HG03135 (cell line): ENCODE measurements around the gene OR2C1.

ENCODE experiments used
- ATAC-seq: cut with Tn5 transposase; IDR thresholded peaks from one replicate; pipeline ENCODE4 v1.9.1; 2021; ENCODE audit warnings: mild to moderate bottlenecking, moderate library complexity; ENCODE audit not compliant: unreplicated experiment

Gene OR2C1

GRCh38 chr16:3389663-3390338 is 34.1 kb downstream of the OR2C1 start:
- no peak for ATAC-seq

DNA sequence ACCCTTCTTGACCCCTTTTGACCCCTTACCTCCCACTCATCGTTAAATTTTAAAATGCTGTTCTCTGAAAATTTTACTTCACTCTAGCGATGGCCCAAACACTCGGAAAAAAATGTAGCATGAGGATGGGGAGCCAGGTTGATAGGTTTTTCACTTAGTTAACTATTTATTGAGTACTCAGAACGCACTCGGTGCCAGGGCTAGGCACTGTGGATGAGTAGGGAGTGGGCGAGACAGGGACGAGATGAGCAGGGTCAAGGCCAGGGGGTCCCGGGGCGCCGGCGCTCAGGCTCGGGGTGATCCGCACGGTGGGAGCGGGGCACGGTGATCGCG is 44.7 kb downstream of the OR2C1 start:
- ATAC-seq, result no peak

DNA sequence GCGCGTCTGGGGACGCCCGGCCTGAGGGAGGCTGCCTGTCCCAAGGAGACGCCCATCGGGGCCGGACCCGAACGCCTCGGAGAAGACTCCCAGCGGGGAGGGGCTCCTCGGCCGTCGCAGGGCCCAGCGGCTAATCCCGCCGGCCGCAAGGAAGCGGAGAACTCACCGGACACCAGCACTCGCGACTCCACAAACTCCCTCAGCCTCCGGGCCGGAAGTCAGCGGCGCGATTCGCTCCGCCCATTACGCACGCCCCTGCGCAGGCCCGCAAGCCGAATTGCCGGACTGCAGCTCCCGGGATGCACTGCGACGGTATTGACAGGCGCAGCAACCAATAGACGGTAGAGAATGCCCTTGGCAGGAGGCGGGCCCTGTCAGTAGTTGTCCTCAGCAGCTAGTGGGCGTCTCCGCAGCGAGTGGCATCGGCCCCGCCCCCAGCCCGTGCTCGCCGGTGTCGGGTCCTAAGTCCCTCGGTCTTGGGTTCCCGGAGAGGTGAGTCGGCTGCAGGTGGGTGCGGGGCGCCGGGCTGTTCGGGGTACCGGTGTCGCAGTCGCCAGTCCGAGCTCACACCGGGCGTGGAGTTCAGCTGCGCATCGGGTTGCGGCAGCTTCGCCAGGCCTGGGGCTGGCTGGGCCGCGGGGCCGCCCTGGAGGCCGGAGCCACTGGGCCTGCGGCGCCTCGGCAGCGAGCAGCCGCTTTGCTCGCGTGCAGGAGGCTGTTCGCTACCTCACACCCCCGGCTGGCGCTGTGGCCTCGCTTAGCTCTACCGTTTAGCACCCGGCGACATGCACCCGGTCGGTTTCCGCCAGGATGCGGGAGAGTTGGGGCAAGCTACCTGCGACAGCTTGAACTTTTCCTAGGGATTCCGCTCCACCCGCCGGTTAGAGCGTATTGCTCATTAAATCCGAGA is 45.3 kb downstream of the OR2C1 start, which contains the start of the genes ZNF174 and ZSCAN32:
Gene ZNF174 (plus strand): TSS at position 437 of the 910 bp plus-strand sequence. CDS start 790 bp downstream, outside the sequence.
Gene ZSCAN32 (minus strand): TSS at position 226 of the 910 bp plus-strand sequence. CDS start 3,447 bp downstream, outside the sequence.
- peak; percentile 96 for ATAC-seq

- ATAC-seq, result no peak
Measured at GRCh38 chr16:3401719-3402397, 46.2 kb downstream of the OR2C1 start.
